Esophagus squamous epithelium (tissue), 4 donors: ENCODE data around the gene ADGRG3.

Source experiments
- POLR2A ChIP-seq, 4 donors: fragments of 450-650 bp; IDR thresholded peaks; one replicate each; pipeline ENCODE4 v1.6.1; 2017; ENCODE audit warnings: antibody characterized with exemption in 4 of 4, mild to moderate bottlenecking in 4 of 4, moderate library complexity in 3 of 4
- TF ChIP-seq, protein P1 (sequence below), 6 experiments: fragments of 450-650 bp in 4 of 6; fragments of 200-600 bp in 2 of 6; sonication (generic) in 2 of 6; IDR thresholded peaks; one replicate each; pipeline ENCODE4 v1.5.1; 2016 to 2019; ENCODE audit warnings: antibody characterized with exemption in 6 of 6, mild to moderate bottlenecking in 4 of 6, moderate library complexity in 4 of 6

DNA sequence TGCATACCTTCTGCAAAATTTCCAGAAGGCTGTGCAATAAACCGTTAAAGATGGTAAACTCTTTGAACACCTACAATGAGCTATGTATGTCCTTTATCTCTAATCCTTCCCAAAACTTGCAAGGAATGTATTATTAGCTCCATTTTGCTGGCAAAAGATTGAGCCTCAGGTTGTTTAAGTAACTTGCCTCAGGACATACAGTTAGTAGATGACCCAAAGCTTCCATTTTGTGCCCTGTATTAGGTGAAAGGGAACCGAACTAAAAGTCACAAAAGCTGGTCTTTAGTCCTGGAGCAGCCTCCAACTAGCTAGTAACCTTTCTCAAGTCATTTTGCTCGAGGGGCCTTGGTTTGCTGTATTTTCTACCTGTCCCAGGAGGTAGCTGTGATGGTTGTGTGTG is 4.3 kb downstream of the ADGRG3 start:
- TF ChIP-seq, protein P1, sequence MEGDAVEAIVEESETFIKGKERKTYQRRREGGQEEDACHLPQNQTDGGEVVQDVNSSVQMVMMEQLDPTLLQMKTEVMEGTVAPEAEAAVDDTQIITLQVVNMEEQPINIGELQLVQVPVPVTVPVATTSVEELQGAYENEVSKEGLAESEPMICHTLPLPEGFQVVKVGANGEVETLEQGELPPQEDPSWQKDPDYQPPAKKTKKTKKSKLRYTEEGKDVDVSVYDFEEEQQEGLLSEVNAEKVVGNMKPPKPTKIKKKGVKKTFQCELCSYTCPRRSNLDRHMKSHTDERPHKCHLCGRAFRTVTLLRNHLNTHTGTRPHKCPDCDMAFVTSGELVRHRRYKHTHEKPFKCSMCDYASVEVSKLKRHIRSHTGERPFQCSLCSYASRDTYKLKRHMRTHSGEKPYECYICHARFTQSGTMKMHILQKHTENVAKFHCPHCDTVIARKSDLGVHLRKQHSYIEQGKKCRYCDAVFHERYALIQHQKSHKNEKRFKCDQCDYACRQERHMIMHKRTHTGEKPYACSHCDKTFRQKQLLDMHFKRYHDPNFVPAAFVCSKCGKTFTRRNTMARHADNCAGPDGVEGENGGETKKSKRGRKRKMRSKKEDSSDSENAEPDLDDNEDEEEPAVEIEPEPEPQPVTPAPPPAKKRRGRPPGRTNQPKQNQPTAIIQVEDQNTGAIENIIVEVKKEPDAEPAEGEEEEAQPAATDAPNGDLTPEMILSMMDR (IDR thresholded peaks at IDR 0.05) = no peak
- no peak for TF ChIP-seq POLR2A (IDR thresholded peaks at IDR 0.05)
